K562 (cell line): ENCODE measurements around the gene GUCY2F. TPM values are rescaled to one million over a fixed set of nuclear protein-coding genes. Genes with fewer than 3 reads are reported as not detected.

Experiments used
- BRD9 ChIP-seq: fragments of 450-650 bp; IDR thresholded peaks from 2 replicates; pipeline ENCODE4 v1.6.1; 2018; ENCODE audit warnings: low read depth; ENCODE audit not compliant: partially characterized antibody
- CLOCK ChIP-seq: fragments of 250-450 bp; sonication (Bioruptor Pico); IDR thresholded peaks from 2 replicates; pipeline ENCODE4 v1.4.0; 2020; ENCODE audit warnings: mild to moderate bottlenecking, moderate library complexity, borderline replicate concordance
- MTA1 ChIP-seq: fragments of 450-650 bp; IDR thresholded peaks from 2 replicates; pipeline ENCODE4 v1.6.1; 2017; ENCODE audit warnings: borderline replicate concordance
- PKNOX1 ChIP-seq: fragments of 450-650 bp; IDR thresholded peaks from 2 replicates; pipeline ENCODE4 v1.6.1; 2016
- RBM17 ChIP-seq: fragments of 200-400 bp; formaldehyde crosslinking; IDR thresholded peaks from 2 replicates; pipeline ENCODE4 v1.6.1; 2017; ENCODE audit warnings: low read depth, mild to moderate bottlenecking, low read length, borderline replicate concordance
- polyA plus RNA-seq, 8 experiments: library from polyadenylated mRNA; depleted of rRNA in 4 of 8; stranded (reverse) in 5 of 8; unstranded in 3 of 8; fragments of >200 nt; fragmentation: Nextera tagmentation in 2 of 8; fragmentation: Illumina TruSeq in 1 of 8; extraction: Ambion mirVana in 2 of 8; extraction: Trizol in 1 of 8; gene quantifications; 2 replicates each; pipeline versions ENCODE4 v1.2.1 to v1.2.3, GENCODE V29; 2011 to 2014; ENCODE audit warnings: inconsistent platforms in 1 of 8, missing spikeins in 1 of 8
- total RNA-seq, 7 experiments: library from RNA; depleted of rRNA in 6 of 7; stranded (reverse); fragments of >200 nt in 6 of 7; fragmentation: Illumina TruSeq in 2 of 7; extraction: Trizol in 2 of 7; gene quantifications; 2 replicates each; pipeline versions ENCODE4 v1.2.1 to v1.2.3, GENCODE V29; 2011 to 2021; ENCODE audit warnings: low replicate concordance in 1 of 7
- TF ChIP-seq, protein P1 (sequence below): fragments of 250-450 bp; sonication (Bioruptor Pico); IDR thresholded peaks from 2 replicates; pipeline ENCODE4 v1.8.0; 2021; ENCODE audit warnings: borderline replicate concordance, mild to moderate bottlenecking, moderate library complexity; ENCODE audit not compliant: poor library complexity, severe bottlenecking

The GUCY2F gene
- total and polyA plus RNA-seq, 9 of the 15 experiments (the other 6 are each of a cell fraction or from before 2014, with no cell fraction given) = 0.01 to 0.06 (median 0.05) TPM; not detected in 6

DNA sequence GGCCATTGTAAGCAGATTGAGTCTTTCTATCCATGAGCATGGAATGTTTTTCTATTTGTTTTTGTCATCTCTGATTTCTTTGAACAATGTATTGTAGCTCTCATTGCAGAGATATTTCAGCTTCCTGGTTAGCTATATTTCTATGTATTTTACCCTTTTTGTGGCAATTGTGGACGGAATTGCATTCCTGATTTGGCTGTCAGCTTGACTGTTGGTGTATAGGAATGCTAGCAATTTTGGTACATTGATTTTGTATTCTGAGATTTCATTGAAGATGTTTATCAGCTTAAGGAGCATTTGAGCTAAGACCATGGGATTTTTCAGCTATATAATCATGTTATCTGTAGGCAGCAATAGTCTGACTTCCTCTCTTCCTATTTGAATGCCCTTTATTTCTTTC is 154.6 kb downstream of the GUCY2F start (continued):
- no peak for TF ChIP-seq CLOCK (CRISPR knock-in tag)
- no peak for TF ChIP-seq BRD9
- TF ChIP-seq, protein P1, sequence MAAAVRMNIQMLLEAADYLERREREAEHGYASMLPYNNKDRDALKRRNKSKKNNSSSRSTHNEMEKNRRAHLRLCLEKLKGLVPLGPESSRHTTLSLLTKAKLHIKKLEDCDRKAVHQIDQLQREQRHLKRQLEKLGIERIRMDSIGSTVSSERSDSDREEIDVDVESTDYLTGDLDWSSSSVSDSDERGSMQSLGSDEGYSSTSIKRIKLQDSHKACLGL = no peak
- no peak for TF ChIP-seq PKNOX1
- TF ChIP-seq MTA1 = no peak
- TF ChIP-seq RBM17 = no peak

Other genes starting within 250 kb of the GUCY2F start
- 7.6 and 9.0 TPM in 2 replicates for gene NXT2, start 54.8 kb upstream of the GUCY2F start, total RNA-seq (2014; rRNA removed)
- gene NXT2, start 54.8 kb upstream of the GUCY2F start, total RNA-seq (2014; rRNA removed; fragmentation: Illumina TruSeq; extraction: Trizol) = 15.7 and 19.0 TPM in 2 replicates
- gene NXT2, start 54.8 kb upstream of the GUCY2F start, total RNA-seq (2015; rRNA removed; fragmentation: Illumina TruSeq; extraction: Trizol) = 13.2 and 14.2 TPM in 2 replicates
- gene NXT2, start 54.8 kb upstream of the GUCY2F start, total RNA-seq (2021) = 11.0 and 12.6 TPM in 2 replicates
- gene NXT2, start 54.8 kb upstream of the GUCY2F start, polyA plus RNA-seq (2011; rRNA removed) = 12.4 and 18.6 TPM in 2 replicates
- gene NXT2, start 54.8 kb upstream of the GUCY2F start, polyA plus RNA-seq (2014; fragmentation: Illumina TruSeq; extraction: Trizol) = 12.3 and 14.2 TPM in 2 replicates
- gene NXT2, start 54.8 kb upstream of the GUCY2F start, polyA plus RNA-seq (2014; fragmentation: Nextera tagmentation; extraction: Ambion mirVana) = 10 to 100 TPM; 26.5 to 29.6 TPM
- 6.1 and 9.0 TPM in 2 replicates for gene NXT2, start 54.8 kb upstream of the GUCY2F start, polyA plus RNA-seq (2014; rRNA removed)
- 0.29 TPM in 1 of 2 replicates, not detected in the other for gene KCNE5, start 143.1 kb upstream of the GUCY2F start, total RNA-seq (2014; rRNA removed)
- gene KCNE5, start 143.1 kb upstream of the GUCY2F start, total RNA-seq (2014; rRNA removed; fragmentation: Illumina TruSeq; extraction: Trizol) = 0.32 and 0.36 TPM in 2 replicates
- 0.11 and 0.29 TPM in 2 replicates for gene KCNE5, start 143.1 kb upstream of the GUCY2F start, total RNA-seq (2015; rRNA removed; fragmentation: Illumina TruSeq; extraction: Trizol)
- 0.36 and 0.38 TPM in 2 replicates for gene KCNE5, start 143.1 kb upstream of the GUCY2F start, total RNA-seq (2021)
- 0.09 and 0.21 TPM in 2 replicates for gene KCNE5, start 143.1 kb upstream of the GUCY2F start, polyA plus RNA-seq (2011; rRNA removed)
- gene KCNE5, start 143.1 kb upstream of the GUCY2F start, polyA plus RNA-seq (2014; fragmentation: Illumina TruSeq; extraction: Trizol) = 0.14 and 0.21 TPM in 2 replicates
- under 1 TPM; 0.08 to 0.15 TPM for gene KCNE5, start 143.1 kb upstream of the GUCY2F start, polyA plus RNA-seq (2014; fragmentation: Nextera tagmentation; extraction: Ambion mirVana)
- 0.13 TPM in 1 of 2 replicates, not detected in the other for gene KCNE5, start 143.1 kb upstream of the GUCY2F start, polyA plus RNA-seq (2014; rRNA removed)